OCI-LY3 (cell line): Measurements from ENCODE around the gene PANX2.
A peak's percentile ranks its signal among the peaks of the same experiment; 100 is the strongest.

Experiments
- H2AFZ ChIP-seq: fragments of 200-600, 300-600 bp; shearing (Covaris generic); 2 replicates; pipeline ENCODE4 v1.6.0; 2014; ENCODE audit warnings: antibody characterized with exemption, low read depth, low read length
- H3K27ac ChIP-seq: fragments of 200-600, 300-600 bp; sonication (generic); 2 replicates; pipeline ENCODE4 v1.5.1; 2014; ENCODE audit warnings: mild to moderate bottlenecking, low read length, moderate library complexity, mixed read lengths
- H3K27me3 ChIP-seq: fragments of 200-600, 300-600 bp; sonication (generic); 2 replicates; pipeline ENCODE4 v1.6.1; 2014; ENCODE audit warnings: low read depth, low read length, mixed read lengths
- H3K36me3 ChIP-seq: fragments of 200-600, 300-600 bp; sonication (generic); replicated peaks from 2 replicates; pipeline ENCODE3; 2014; ENCODE audit warnings: low read depth, low read length, mixed read lengths
- H3K4me1 ChIP-seq: fragments of 300-600, 200-600 bp; sonication (generic); 2 replicates; pipeline ENCODE4 v1.6.1; 2014; ENCODE audit warnings: low read length, mixed read lengths
- H3K4me2 ChIP-seq: fragments of 200-600, 300-600 bp; sonication (generic); 2 replicates; pipeline ENCODE4 v1.6.1; 2014; ENCODE audit warnings: low read length, mixed read lengths
- H3K4me3 ChIP-seq: fragments of 300-600, 200-600 bp; sonication (generic); 2 replicates; pipeline ENCODE4 v1.5.1; 2014; ENCODE audit warnings: antibody characterized with exemption, mild to moderate bottlenecking, low read length, moderate library complexity
- H3K79me2 ChIP-seq: fragments of 300-600, 200-600 bp; shearing (Covaris generic); 2 replicates; pipeline ENCODE4 v1.6.1; 2014; ENCODE audit warnings: mild to moderate bottlenecking, low read length, mixed read lengths
- H3K9ac ChIP-seq: fragments of 300-600, 200-600 bp; shearing (Covaris generic); 2 replicates; pipeline ENCODE4 v1.6.0; 2014; ENCODE audit warnings: mild to moderate bottlenecking, low read length, moderate library complexity
- H3K9me3 ChIP-seq: fragments of 200-600, 300-600 bp; shearing (Covaris generic); 2 replicates; pipeline ENCODE4 v1.6.1; 2014; ENCODE audit warnings: low read length, mixed read lengths; ENCODE audit not compliant: insufficient read depth
- H4K20me1 ChIP-seq: fragments of 200-600, 300-600 bp; sonication (generic); 2 replicates; pipeline ENCODE4 v1.6.1; 2016; ENCODE audit warnings: low read length, mixed read lengths; ENCODE audit not compliant: insufficient read depth
- EZH2phosphoT487 ChIP-seq: fragments of 200-600 bp; shearing (Covaris generic); IDR thresholded peaks from 2 replicates; pipeline ENCODE4 v1.6.1; 2018; ENCODE audit warnings: antibody characterized with exemption, mixed run types, low read depth
- TF ChIP-seq, protein P1 (sequence below): fragments of 200-600, 300-600 bp; sonication (generic); IDR thresholded peaks from 2 replicates; pipeline ENCODE4 v1.5.1; 2014; ENCODE audit warnings: antibody characterized with exemption, low read length, low read depth

Gene PANX2

GRCh38 chr22:50197856-50198623 lies 27.5 kb downstream of the PANX2 start:
- H4K20me1 ChIP-seq = peaks cover 10% of the 10 kb centered on the region; the same call in 1 of the 2 replicates

DNA sequence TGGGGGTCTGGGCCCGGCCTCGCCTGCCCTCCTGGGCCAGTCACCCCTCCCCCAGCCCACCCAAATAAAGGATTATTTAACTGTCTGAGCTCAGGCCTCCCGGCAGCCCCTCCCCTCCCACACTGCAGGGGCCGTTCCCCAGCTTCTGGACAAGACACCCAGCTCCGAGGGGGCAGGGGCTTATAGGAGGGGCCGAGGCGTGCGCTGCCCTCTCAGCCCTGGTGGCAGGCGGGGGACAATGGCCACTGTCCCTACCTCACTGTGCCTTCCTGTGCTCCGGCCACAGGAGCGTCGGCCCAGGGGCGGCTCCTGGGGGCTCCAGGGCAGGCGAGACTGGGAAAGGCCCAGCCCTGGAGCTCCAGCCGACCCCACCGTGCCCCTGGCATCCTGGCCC lies 28.1 kb downstream of the PANX2 start:
- peaks cover 9% of the 10 kb centered on the region for H3K36me3 ChIP-seq
- no peak overlapping the region for H3K4me2 ChIP-seq
- no peaks in the 10 kb centered on the region for H3K27me3 ChIP-seq
- peaks cover 21% of the 10 kb centered on the region for H3K4me1 ChIP-seq
- TF ChIP-seq, protein P1, sequence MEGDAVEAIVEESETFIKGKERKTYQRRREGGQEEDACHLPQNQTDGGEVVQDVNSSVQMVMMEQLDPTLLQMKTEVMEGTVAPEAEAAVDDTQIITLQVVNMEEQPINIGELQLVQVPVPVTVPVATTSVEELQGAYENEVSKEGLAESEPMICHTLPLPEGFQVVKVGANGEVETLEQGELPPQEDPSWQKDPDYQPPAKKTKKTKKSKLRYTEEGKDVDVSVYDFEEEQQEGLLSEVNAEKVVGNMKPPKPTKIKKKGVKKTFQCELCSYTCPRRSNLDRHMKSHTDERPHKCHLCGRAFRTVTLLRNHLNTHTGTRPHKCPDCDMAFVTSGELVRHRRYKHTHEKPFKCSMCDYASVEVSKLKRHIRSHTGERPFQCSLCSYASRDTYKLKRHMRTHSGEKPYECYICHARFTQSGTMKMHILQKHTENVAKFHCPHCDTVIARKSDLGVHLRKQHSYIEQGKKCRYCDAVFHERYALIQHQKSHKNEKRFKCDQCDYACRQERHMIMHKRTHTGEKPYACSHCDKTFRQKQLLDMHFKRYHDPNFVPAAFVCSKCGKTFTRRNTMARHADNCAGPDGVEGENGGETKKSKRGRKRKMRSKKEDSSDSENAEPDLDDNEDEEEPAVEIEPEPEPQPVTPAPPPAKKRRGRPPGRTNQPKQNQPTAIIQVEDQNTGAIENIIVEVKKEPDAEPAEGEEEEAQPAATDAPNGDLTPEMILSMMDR = no peak
- no peak for TF ChIP-seq EZH2phosphoT487
- H2AFZ ChIP-seq = no peak overlapping the region
- no peak overlapping the region for H3K27ac ChIP-seq
- peaks cover 23% of the 10 kb centered on the region for H3K79me2 ChIP-seq
- H3K4me3 ChIP-seq = no peak overlapping the region
- H4K20me1 ChIP-seq = peaks cover 10% of the 10 kb centered on the region; the same call in 1 of the 2 replicates
- H3K9ac ChIP-seq = no peak overlapping the region
- H3K9me3 ChIP-seq = no peaks in the 10 kb centered on the region

More at GRCh38 chr22:50197856-50198623, 27.5 kb downstream of the PANX2 start:
- H3K9ac ChIP-seq = no peak overlapping the region
- TF ChIP-seq EZH2phosphoT487 = no peak
- TF ChIP-seq, protein P1 = no peak
- H3K36me3 ChIP-seq = peaks cover 10% of the 10 kb centered on the region
- no peaks in the 10 kb centered on the region for H3K27me3 ChIP-seq
- H3K79me2 ChIP-seq = peaks cover 23% of the 10 kb centered on the region
- peaks cover 23% of the 10 kb centered on the region for H3K4me1 ChIP-seq
- no peak overlapping the region for H2AFZ ChIP-seq
- no peaks in the 10 kb centered on the region for H3K9me3 ChIP-seq
- H3K27ac ChIP-seq = no peak overlapping the region
- no peak overlapping the region for H3K4me3 ChIP-seq
- H3K4me2 ChIP-seq = no peak overlapping the region

DNA sequence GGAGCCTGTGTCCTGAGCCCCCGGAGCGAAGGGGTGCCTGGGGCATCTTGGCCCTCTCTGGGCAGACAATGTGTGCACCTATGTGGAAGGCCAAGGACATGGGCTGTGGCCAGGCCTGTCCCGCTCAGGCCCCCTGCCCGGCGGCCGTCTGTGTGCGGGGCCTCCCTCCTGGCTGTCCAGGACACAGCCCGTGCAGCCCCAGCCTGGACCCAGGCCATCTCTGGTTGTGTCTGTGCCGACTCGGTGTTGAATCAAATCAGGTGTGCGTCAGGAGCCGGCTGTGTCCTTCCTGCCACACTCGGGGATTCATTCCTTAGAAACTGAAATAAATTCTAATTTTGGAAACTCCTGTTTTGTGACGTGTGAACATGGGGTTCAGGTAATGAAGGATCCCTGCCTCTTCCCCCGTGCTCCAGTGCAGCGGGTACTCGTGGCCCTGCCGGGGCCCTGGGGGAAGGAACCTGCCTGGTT lies 28.8 kb downstream of the PANX2 start:
- peaks cover 10% of the 10 kb centered on the region; the same call in 1 of the 2 replicates for H4K20me1 ChIP-seq
- H3K27ac ChIP-seq = no peak overlapping the region
- no peak overlapping the region for H2AFZ ChIP-seq
- no peak overlapping the region for H3K4me2 ChIP-seq
- peaks cover 23% of the 10 kb centered on the region for H3K4me1 ChIP-seq
- H3K36me3 ChIP-seq = peaks cover 9% of the 10 kb centered on the region
- H3K4me3 ChIP-seq = no peak overlapping the region
- TF ChIP-seq, protein P1 = no peak
- no peak for TF ChIP-seq EZH2phosphoT487
- peaks cover 23% of the 10 kb centered on the region for H3K79me2 ChIP-seq
- H3K9ac ChIP-seq = no peak overlapping the region
- no peaks in the 10 kb centered on the region for H3K9me3 ChIP-seq
- H3K27me3 ChIP-seq = no peaks in the 10 kb centered on the region

DNA sequence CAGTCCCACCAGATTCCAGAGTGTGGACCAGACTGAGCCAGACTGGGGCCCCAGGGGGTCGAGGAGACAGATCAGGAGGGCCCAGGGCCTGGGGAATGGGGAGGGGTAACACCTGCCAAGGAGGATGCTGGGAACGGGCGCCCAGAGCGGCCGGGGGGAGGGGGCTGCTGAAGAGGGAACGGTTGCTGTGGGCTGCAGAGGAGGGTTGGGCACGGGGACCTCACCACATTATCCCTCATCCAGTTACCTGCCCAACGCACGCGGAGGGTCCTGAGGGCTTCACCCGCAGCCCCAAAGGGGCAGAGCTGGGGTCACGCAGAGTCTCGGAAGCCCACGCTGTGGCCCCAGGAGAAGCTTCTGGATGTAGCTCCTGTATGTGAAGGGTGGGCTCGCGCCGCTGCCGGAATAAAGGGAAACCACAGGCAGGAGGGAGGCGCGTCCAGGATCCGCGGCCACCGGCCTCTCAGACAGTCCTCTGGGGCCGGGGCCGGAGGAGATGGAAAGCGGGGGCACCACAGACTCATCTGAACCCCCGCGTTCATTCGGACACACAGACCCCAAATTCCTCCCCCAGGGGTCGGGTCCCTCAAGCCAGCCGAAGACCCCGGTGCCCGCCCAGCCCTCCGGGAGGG lies 29.4 kb downstream of the PANX2 start:
- peaks cover 23% of the 10 kb centered on the region for H3K79me2 ChIP-seq
- H3K9me3 ChIP-seq = no peaks in the 10 kb centered on the region
- H3K27ac ChIP-seq = no peak overlapping the region
- H3K27me3 ChIP-seq = no peaks in the 10 kb centered on the region
- peaks cover 4% of the 10 kb centered on the region for H3K36me3 ChIP-seq
- H2AFZ ChIP-seq = no peak overlapping the region
- H3K4me3 ChIP-seq = peak overlapping the region; percentile 93
- no peak for TF ChIP-seq EZH2phosphoT487
- TF ChIP-seq, protein P1 = no peak
- H3K4me1 ChIP-seq = peaks cover 16% of the 10 kb centered on the region
- peak overlapping the region; percentile 70 for H3K4me2 ChIP-seq
- H4K20me1 ChIP-seq = peaks cover 10% of the 10 kb centered on the region; the same call in 1 of the 2 replicates
- peak overlapping the region; percentile 56; the same call in 1 of the 2 replicates for H3K9ac ChIP-seq
